ENCODE data around the gene FBXW8. TPM values are rescaled to one million over a fixed set of nuclear protein-coding genes. Genes with fewer than 3 reads are reported as not detected.
A peak's percentile ranks its signal among the peaks of the same experiment; 100 is the strongest.

Gene FBXW8
- total and polyA plus RNA-seq, 2 donors (not counting 1 experiment from before 2014, with no cell fraction given) = 11.7 to 20.9 TPM

- Histone ChIP-seq H3K27me3 (ENCODE audit: control insufficient read depth, insufficient read depth, low read length) (peaks cover 7% of the 10 kb centered on the region), H3K9ac (ENCODE audit: insufficient read depth, low read length) (no peak overlapping the region), H3K79me2 (ENCODE audit: control insufficient read depth, insufficient read depth, low read length) (no peaks in the 10 kb centered on the region), H3K4me2 (ENCODE audit: extremely low read depth, insufficient read depth, low read length) (no peak overlapping the region), H3K36me3 (ENCODE audit: control insufficient read depth, insufficient read depth, low read length) (no peaks in the 10 kb centered on the region), H3K9me3 (ENCODE audit: control insufficient read depth, insufficient read depth, low read depth, low read length) (no peaks in the 10 kb centered on the region), H2AFZ (ENCODE audit: low read length) (no peak overlapping the region), H3K27ac (ENCODE audit: insufficient read depth, low read length) (peak overlapping the region; percentile 51), H3K4me1 (ENCODE audit: control insufficient read depth, extremely low read depth, insufficient read depth, low read length) (peaks cover 19% of the 10 kb centered on the region), H4K20me1 (ENCODE audit: control insufficient read depth, extremely low read depth, insufficient read depth, low read length) (no peaks in the 10 kb centered on the region), H3K4me3 (replicated peaks in 1 of 4; ENCODE audit: control extremely low read depth in 1 of 4, insufficient read depth in 1 of 4, low read depth in 3 of 4, low read length in 4 of 4) (no peak overlapping the region)
- peak; percentile 34 to 51 for DNase-seq (ENCODE audit: low read depth in 2 of 2)
- no peak for TF ChIP-seq EZH2 (IDR thresholded peaks at IDR 0.05; ENCODE audit: low read length, missing control alignments)
- peak; percentile 56 to 63 for TF ChIP-seq CTCF (conservative IDR thresholded peaks at IDR 0.05 in 1 of 2, IDR thresholded peaks at IDR 0.05 in 1 of 2; ENCODE audit: low read depth in 1 of 2, low read length in 2 of 2)
Measured at GRCh38 chr12:116863275-116863767, 47.4 kb upstream of the FBXW8 start.

- H3K4me3 ChIP-seq (replicated peaks in 1 of 4; ENCODE audit: control extremely low read depth in 1 of 4, insufficient read depth in 1 of 4, low read depth in 3 of 4, low read length in 4 of 4) = no peak overlapping the region
- H4K20me1 ChIP-seq (ENCODE audit: control insufficient read depth, extremely low read depth, insufficient read depth, low read length) = no peaks in the 10 kb centered on the region
- no peaks in the 10 kb centered on the region for H3K27me3 ChIP-seq (ENCODE audit: control insufficient read depth, insufficient read depth, low read length)
- H3K36me3 ChIP-seq (ENCODE audit: control insufficient read depth, insufficient read depth, low read length) = no peaks in the 10 kb centered on the region
- H3K9me3 ChIP-seq (ENCODE audit: control insufficient read depth, insufficient read depth, low read depth, low read length) = no peaks in the 10 kb centered on the region
- H2AFZ ChIP-seq (ENCODE audit: low read length) = no peak overlapping the region
- no peak for TF ChIP-seq CTCF (conservative IDR thresholded peaks at IDR 0.05 in 1 of 2, IDR thresholded peaks at IDR 0.05 in 1 of 2; ENCODE audit: low read depth in 1 of 2, low read length in 2 of 2)
- TF ChIP-seq EZH2 (IDR thresholded peaks at IDR 0.05; ENCODE audit: low read length, missing control alignments) = no peak
- H3K27ac ChIP-seq (ENCODE audit: insufficient read depth, low read length) = peak overlapping the region; percentile 51
- no peak overlapping the region for H3K9ac ChIP-seq (ENCODE audit: insufficient read depth, low read length)
- peaks cover 19% of the 10 kb centered on the region for H3K4me1 ChIP-seq (ENCODE audit: control insufficient read depth, extremely low read depth, insufficient read depth, low read length)
- H3K79me2 ChIP-seq (ENCODE audit: control insufficient read depth, insufficient read depth, low read length) = no peaks in the 10 kb centered on the region
- DNase-seq (ENCODE audit: low read depth in 2 of 2) = peak; percentile 53 to 89
- peak overlapping the region; percentile 33 for H3K4me2 ChIP-seq (ENCODE audit: extremely low read depth, insufficient read depth, low read length)
Measured at GRCh38 chr12:116864371-116865160, 46.2 kb upstream of the FBXW8 start.

- Histone ChIP-seq H3K79me2 (ENCODE audit: control insufficient read depth, insufficient read depth, low read length) (no peaks in the 10 kb centered on the region), H3K4me3 (replicated peaks in 1 of 4; ENCODE audit: control extremely low read depth in 1 of 4, insufficient read depth in 1 of 4, low read depth in 3 of 4, low read length in 4 of 4) (no peak overlapping the region), H3K36me3 (ENCODE audit: control insufficient read depth, insufficient read depth, low read length) (no peaks in the 10 kb centered on the region), H4K20me1 (ENCODE audit: control insufficient read depth, extremely low read depth, insufficient read depth, low read length) (no peaks in the 10 kb centered on the region), H3K9ac (ENCODE audit: insufficient read depth, low read length) (no peak overlapping the region), H3K27ac (ENCODE audit: insufficient read depth, low read length) (no peak overlapping the region), H3K4me2 (ENCODE audit: extremely low read depth, insufficient read depth, low read length) (no peak overlapping the region), H3K4me1 (ENCODE audit: control insufficient read depth, extremely low read depth, insufficient read depth, low read length) (peaks cover 15% of the 10 kb centered on the region), H2AFZ (ENCODE audit: low read length) (no peak overlapping the region), H3K27me3 (ENCODE audit: control insufficient read depth, insufficient read depth, low read length) (no peaks in the 10 kb centered on the region), H3K9me3 (ENCODE audit: control insufficient read depth, insufficient read depth, low read depth, low read length) (no peaks in the 10 kb centered on the region)
- DNase-seq (ENCODE audit: low read depth in 2 of 2) = no peak
- no peak for TF ChIP-seq EZH2 (IDR thresholded peaks at IDR 0.05; ENCODE audit: low read length, missing control alignments)
- no peak for TF ChIP-seq CTCF (conservative IDR thresholded peaks at IDR 0.05 in 1 of 2, IDR thresholded peaks at IDR 0.05 in 1 of 2; ENCODE audit: low read depth in 1 of 2, low read length in 2 of 2)
Measured at GRCh38 chr12:116867523-116867922, 43.2 kb upstream of the FBXW8 start.
